Measurements from ENCODE around the gene LAMA2. TPM values are rescaled to one million over a fixed set of nuclear protein-coding genes. Genes with fewer than 3 reads are reported as not detected.

The LAMA2 gene
- total and polyA plus RNA-seq, 2 experiments from 2014 or later = 0.91 to 6.4 TPM

GRCh38 chr6:129345890-129346289 is 463.0 kb downstream of the LAMA2 start:
- Mint-ChIP-seq H3K27ac (no peak overlapping the region), H3K36me3 (ENCODE audit: low read depth) (no peaks in the 10 kb centered on the region), H3K9me3 (no peaks in the 10 kb centered on the region), H3K4me3 (no peak overlapping the region), H3K27me3 (ENCODE audit: insufficient read depth, low read depth, poor library complexity) (no peaks in the 10 kb centered on the region), H3K4me1 (no peaks in the 10 kb centered on the region)
- Histone ChIP-seq H3K27me3 (ENCODE audit: insufficient read depth) (no peaks in the 10 kb centered on the region), H3K9me2 (ENCODE audit: insufficient read depth) (no peaks in the 10 kb centered on the region; the same call in 1 of the 2 replicates), H3K27ac (ENCODE audit: low read depth) (no peak overlapping the region), H2AFZ (no peak overlapping the region), H3K79me2 (replicated peaks; ENCODE audit: insufficient read depth) (no peaks in the 10 kb centered on the region), H3K4me3 (no peak overlapping the region), H3K4me1 (ENCODE audit: insufficient read depth) (no peaks in the 10 kb centered on the region), H4K20me1 (replicated peaks; ENCODE audit: insufficient read depth) (no peaks in the 10 kb centered on the region), H3F3A (replicated peaks; ENCODE audit: low read depth) (no peaks in the 10 kb centered on the region), H3K36me3 (ENCODE audit: insufficient read depth) (no peaks in the 10 kb centered on the region), H3K4me2 (no peak overlapping the region)
- DNase-seq (ENCODE audit: low spot score) = no peak
- TF ChIP-seq, protein P1, sequence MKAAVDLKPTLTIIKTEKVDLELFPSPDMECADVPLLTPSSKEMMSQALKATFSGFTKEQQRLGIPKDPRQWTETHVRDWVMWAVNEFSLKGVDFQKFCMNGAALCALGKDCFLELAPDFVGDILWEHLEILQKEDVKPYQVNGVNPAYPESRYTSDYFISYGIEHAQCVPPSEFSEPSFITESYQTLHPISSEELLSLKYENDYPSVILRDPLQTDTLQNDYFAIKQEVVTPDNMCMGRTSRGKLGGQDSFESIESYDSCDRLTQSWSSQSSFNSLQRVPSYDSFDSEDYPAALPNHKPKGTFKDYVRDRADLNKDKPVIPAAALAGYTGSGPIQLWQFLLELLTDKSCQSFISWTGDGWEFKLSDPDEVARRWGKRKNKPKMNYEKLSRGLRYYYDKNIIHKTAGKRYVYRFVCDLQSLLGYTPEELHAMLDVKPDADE (IDR thresholded peaks at IDR 0.05) = no peak
- TF ChIP-seq EZH2phosphoT487 (IDR thresholded peaks at IDR 0.05; ENCODE audit: unreplicated experiment) (no peak), EZH2 (IDR thresholded peaks at IDR 0.05; ENCODE audit: low read depth, unreplicated experiment) (no peak), POLR2AphosphoS5 (IDR thresholded peaks at IDR 0.05; ENCODE audit: low read depth) (no peak), ZNF114 (CRISPR knock-in tag; IDR thresholded peaks at IDR 0.05) (no peak), JUNB (IDR thresholded peaks at IDR 0.05; ENCODE audit: unreplicated experiment) (no peak), CREB1 (CRISPR knock-in tag; IDR thresholded peaks at IDR 0.05; ENCODE audit: low read depth) (no peak), STAT1 (IDR thresholded peaks at IDR 0.05; ENCODE audit: unreplicated experiment) (no peak), NANOG (IDR thresholded peaks at IDR 0.05; ENCODE audit: borderline replicate concordance) (no peak), ZNF331 (CRISPR knock-in tag; IDR thresholded peaks at IDR 0.05; ENCODE audit: low read depth) (no peak)
- TF ChIP-seq, protein P2, sequence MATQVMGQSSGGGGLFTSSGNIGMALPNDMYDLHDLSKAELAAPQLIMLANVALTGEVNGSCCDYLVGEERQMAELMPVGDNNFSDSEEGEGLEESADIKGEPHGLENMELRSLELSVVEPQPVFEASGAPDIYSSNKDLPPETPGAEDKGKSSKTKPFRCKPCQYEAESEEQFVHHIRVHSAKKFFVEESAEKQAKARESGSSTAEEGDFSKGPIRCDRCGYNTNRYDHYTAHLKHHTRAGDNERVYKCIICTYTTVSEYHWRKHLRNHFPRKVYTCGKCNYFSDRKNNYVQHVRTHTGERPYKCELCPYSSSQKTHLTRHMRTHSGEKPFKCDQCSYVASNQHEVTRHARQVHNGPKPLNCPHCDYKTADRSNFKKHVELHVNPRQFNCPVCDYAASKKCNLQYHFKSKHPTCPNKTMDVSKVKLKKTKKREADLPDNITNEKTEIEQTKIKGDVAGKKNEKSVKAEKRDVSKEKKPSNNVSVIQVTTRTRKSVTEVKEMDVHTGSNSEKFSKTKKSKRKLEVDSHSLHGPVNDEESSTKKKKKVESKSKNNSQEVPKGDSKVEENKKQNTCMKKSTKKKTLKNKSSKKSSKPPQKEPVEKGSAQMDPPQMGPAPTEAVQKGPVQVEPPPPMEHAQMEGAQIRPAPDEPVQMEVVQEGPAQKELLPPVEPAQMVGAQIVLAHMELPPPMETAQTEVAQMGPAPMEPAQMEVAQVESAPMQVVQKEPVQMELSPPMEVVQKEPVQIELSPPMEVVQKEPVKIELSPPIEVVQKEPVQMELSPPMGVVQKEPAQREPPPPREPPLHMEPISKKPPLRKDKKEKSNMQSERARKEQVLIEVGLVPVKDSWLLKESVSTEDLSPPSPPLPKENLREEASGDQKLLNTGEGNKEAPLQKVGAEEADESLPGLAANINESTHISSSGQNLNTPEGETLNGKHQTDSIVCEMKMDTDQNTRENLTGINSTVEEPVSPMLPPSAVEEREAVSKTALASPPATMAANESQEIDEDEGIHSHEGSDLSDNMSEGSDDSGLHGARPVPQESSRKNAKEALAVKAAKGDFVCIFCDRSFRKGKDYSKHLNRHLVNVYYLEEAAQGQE (IDR thresholded peaks at IDR 0.05; ENCODE audit: unreplicated experiment) = no peak
- TF ChIP-seq, protein P3, sequence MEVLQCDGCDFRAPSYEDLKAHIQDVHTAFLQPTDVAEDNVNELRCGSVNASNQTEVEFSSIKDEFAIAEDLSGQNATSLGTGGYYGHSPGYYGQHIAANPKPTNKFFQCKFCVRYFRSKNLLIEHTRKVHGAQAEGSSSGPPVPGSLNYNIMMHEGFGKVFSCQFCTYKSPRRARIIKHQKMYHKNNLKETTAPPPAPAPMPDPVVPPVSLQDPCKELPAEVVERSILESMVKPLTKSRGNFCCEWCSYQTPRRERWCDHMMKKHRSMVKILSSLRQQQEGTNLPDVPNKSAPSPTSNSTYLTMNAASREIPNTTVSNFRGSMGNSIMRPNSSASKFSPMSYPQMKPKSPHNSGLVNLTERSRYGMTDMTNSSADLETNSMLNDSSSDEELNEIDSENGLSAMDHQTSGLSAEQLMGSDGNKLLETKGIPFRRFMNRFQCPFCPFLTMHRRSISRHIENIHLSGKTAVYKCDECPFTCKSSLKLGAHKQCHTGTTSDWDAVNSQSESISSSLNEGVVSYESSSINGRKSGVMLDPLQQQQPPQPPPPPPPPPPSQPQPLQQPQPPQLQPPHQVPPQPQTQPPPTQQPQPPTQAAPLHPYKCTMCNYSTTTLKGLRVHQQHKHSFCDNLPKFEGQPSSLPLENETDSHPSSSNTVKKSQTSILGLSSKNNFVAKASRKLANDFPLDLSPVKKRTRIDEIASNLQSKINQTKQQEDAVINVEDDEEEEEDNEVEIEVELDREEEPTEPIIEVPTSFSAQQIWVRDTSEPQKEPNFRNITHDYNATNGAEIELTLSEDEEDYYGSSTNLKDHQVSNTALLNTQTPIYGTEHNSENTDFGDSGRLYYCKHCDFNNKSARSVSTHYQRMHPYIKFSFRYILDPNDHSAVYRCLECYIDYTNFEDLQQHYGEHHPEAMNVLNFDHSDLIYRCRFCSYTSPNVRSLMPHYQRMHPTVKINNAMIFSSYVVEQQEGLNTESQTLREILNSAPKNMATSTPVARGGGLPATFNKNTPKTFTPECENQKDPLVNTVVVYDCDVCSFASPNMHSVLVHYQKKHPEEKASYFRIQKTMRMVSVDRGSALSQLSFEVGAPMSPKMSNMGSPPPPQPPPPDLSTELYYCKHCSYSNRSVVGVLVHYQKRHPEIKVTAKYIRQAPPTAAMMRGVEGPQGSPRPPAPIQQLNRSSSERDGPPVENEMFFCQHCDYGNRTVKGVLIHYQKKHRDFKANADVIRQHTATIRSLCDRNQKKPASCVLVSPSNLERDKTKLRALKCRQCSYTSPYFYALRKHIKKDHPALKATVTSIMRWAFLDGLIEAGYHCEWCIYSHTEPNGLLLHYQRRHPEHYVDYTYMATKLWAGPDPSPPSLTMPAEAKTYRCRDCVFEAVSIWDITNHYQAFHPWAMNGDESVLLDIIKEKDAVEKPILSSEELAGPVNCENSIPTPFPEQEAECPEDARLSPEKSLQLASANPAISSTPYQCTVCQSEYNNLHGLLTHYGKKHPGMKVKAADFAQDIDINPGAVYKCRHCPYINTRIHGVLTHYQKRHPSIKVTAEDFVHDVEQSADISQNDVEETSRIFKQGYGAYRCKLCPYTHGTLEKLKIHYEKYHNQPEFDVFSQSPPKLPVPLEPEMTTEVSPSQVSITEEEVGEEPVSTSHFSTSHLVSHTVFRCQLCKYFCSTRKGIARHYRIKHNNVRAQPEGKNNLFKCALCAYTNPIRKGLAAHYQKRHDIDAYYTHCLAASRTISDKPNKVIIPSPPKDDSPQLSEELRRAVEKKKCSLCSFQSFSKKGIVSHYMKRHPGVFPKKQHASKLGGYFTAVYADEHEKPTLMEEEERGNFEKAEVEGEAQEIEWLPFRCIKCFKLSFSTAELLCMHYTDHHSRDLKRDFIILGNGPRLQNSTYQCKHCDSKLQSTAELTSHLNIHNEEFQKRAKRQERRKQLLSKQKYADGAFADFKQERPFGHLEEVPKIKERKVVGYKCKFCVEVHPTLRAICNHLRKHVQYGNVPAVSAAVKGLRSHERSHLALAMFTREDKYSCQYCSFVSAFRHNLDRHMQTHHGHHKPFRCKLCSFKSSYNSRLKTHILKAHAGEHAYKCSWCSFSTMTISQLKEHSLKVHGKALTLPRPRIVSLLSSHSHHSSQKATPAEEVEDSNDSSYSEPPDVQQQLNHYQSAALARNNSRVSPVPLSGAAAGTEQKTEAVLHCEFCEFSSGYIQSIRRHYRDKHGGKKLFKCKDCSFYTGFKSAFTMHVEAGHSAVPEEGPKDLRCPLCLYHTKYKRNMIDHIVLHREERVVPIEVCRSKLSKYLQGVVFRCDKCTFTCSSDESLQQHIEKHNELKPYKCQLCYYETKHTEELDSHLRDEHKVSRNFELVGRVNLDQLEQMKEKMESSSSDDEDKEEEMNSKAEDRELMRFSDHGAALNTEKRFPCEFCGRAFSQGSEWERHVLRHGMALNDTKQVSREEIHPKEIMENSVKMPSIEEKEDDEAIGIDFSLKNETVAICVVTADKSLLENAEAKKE (CRISPR knock-in tag; IDR thresholded peaks at IDR 0.05) = no peak
- TF ChIP-seq, protein P4, sequence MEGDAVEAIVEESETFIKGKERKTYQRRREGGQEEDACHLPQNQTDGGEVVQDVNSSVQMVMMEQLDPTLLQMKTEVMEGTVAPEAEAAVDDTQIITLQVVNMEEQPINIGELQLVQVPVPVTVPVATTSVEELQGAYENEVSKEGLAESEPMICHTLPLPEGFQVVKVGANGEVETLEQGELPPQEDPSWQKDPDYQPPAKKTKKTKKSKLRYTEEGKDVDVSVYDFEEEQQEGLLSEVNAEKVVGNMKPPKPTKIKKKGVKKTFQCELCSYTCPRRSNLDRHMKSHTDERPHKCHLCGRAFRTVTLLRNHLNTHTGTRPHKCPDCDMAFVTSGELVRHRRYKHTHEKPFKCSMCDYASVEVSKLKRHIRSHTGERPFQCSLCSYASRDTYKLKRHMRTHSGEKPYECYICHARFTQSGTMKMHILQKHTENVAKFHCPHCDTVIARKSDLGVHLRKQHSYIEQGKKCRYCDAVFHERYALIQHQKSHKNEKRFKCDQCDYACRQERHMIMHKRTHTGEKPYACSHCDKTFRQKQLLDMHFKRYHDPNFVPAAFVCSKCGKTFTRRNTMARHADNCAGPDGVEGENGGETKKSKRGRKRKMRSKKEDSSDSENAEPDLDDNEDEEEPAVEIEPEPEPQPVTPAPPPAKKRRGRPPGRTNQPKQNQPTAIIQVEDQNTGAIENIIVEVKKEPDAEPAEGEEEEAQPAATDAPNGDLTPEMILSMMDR (conservative IDR thresholded peaks at IDR 0.05; ENCODE audit: low read depth in 2 of 2) = no peak
- ATAC-seq = no peak
